Dedifferentiated amniotic fluid mesenchymal stem cell (primary cell): ENCODE measurements around the gene ARL2BP.
"Not testable (repeated sequence)": the region's sequence is repeated elsewhere in the genome, so short reads cannot be mapped to it uniquely, and the experiment has no call there.

Experiments
- DNase-seq: peaks from one replicate; pipeline ENCODE4 v3.0.0-alpha.2; 2016; ENCODE audit errors: extremely low spot score

ARL2BP gene

GRCh38 chr16:57263541-57264351 lies 18.7 kb downstream of the ARL2BP start:
- no peak for DNase-seq

- DNase-seq = no peak
These were observed 19.3 kb downstream of the ARL2BP start for GRCh38 chr16:57264381-57264780.

- no peak for DNase-seq
These were observed 19.9 kb downstream of the ARL2BP start for GRCh38 chr16:57264950-57265371.

GRCh38 chr16:57265850-57266530 lies 20.9 kb downstream of the ARL2BP start:
- no peak for DNase-seq

- no peak for DNase-seq
These were observed 21.6 kb downstream of the ARL2BP start for GRCh38 chr16:57266531-57267260.

GRCh38 chr16:57267343-57267742 lies 22.3 kb downstream of the ARL2BP start:
- not testable (repeated sequence) for DNase-seq

GRCh38 chr16:57268804-57269800 lies 24.0 kb downstream of the ARL2BP start:
- no peak for DNase-seq

- no peak for DNase-seq
These were observed 25.4 kb downstream of the ARL2BP start for GRCh38 chr16:57270221-57271062.

- DNase-seq = no peak
These were observed 25.9 kb downstream of the ARL2BP start for GRCh38 chr16:57271063-57271345.

- DNase-seq = no peak
These were observed 26.9 kb downstream of the ARL2BP start for GRCh38 chr16:57271867-57272495.

GRCh38 chr16:57273359-57273758 lies 28.3 kb downstream of the ARL2BP start:
- no peak for DNase-seq

GRCh38 chr16:57273826-57274225 lies 28.8 kb downstream of the ARL2BP start:
- no peak for DNase-seq

- not testable (repeated sequence) for DNase-seq
These were observed 30.9 kb downstream of the ARL2BP start for GRCh38 chr16:57275946-57276345.

GRCh38 chr16:57276596-57276995 lies 31.5 kb downstream of the ARL2BP start:
- no peak for DNase-seq

GRCh38 chr16:57277586-57277985 lies 32.5 kb downstream of the ARL2BP start:
- no peak for DNase-seq

GRCh38 chr16:57278494-57278893 lies 33.4 kb downstream of the ARL2BP start:
- no peak for DNase-seq

- DNase-seq = no peak
These were observed 35.0 kb downstream of the ARL2BP start for GRCh38 chr16:57279780-57280638.

GRCh38 chr16:57281791-57282190 lies 36.7 kb downstream of the ARL2BP start:
- DNase-seq = no peak
